ENCODE measurements around the gene SDHAF2. TPM values are rescaled to one million over a fixed set of nuclear protein-coding genes. Genes with fewer than 3 reads are reported as not detected.

Gene SDHAF2
- total and polyA plus RNA-seq, 2 of the 13 experiments (the other 11 are each of a cell fraction or from before 2014, with no cell fraction given), result 44.2 to 70.4 TPM

DNA sequence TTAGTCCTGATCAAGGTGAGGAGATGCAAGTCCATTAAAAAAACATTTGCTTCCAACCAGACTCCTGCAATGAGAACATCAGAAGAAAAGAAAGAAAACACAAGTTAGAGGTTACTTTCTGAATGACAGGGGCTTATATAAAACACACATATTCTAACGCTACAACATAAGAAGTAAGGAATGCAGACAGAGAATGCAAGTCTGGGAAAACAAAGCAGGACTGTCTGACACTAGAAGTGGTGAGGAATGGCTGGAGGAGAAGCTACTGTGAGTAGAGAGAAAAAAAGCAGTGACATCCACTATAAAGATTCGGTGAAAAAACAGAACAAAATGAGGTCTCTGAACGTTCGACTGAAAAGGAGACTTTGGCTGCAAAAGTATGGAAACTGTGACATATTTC lies 25.3 kb upstream of the SDHAF2 start:
- Histone ChIP-seq H4K20me1 (ENCODE audit: insufficient read depth, low read length) (no peaks in the 10 kb centered on the region), H3K27me3 (ENCODE audit: control insufficient read depth in 1 of 2, insufficient read depth in 2 of 2, low read length in 2 of 2) (no peaks in the 10 kb centered on the region), H3K79me2 (ENCODE audit: insufficient read depth, low read length) (no peaks in the 10 kb centered on the region), H2AFZ (ENCODE audit: low read length) (no peak overlapping the region), H3K9me3 (ENCODE audit: low read length) (no peaks in the 10 kb centered on the region), H3K9ac (ENCODE audit: insufficient read depth, low read depth, low read length) (no peak overlapping the region), H3K4me1 (ENCODE audit: insufficient read depth, low read length) (no peaks in the 10 kb centered on the region), H3K4me3 (replicated peaks in 1 of 3; ENCODE audit: insufficient read depth in 1 of 3, low read depth in 2 of 3, low read length in 3 of 3) (no peak overlapping the region), H3K4me2 (ENCODE audit: low read depth, low read length) (no peak overlapping the region), H3K36me3 (replicated peaks in 1 of 2; ENCODE audit: control insufficient read depth in 1 of 2, insufficient read depth in 2 of 2, low read length in 2 of 2) (peaks cover 36 to 64% of the 10 kb centered on the region in 2 experiments), H3K27ac (ENCODE audit: extremely low read length, insufficient read depth, low read length) (no peak overlapping the region)
- in situ Hi-C loops (cut with HindIII; ENCODE audit: extremely low pct_ligation_motif_present, low pct_unique_long_range_greater_than_20kb) (no loop called here), intact Hi-C loops (cut with micrococcal nuclease; ENCODE audit: unreplicated experiment) (no loop called here)
- BruUV-seq (replicated peaks), result no TSS peak
- ChIA-PET CTCF (ENCODE audit: low intra/inter-chr PET ratio, low total read pairs) (no interaction called here), POLR2A (no interaction called here)
- ATAC-seq, result no peak
- WGBS (ENCODE audit: low lambda C conversion rate), result 98% methylated on average over 4 of the region's 4 CpGs
- no peak for DNase-seq (ENCODE audit: low spot score)
- FAIRE-seq, result no peak
- TF ChIP-seq ZBTB8A (CRISPR knock-in tag; IDR thresholded peaks at IDR 0.05; ENCODE audit: borderline replicate concordance, low read depth) (no peak), ETS1 (CRISPR knock-in tag; IDR thresholded peaks at IDR 0.05) (no peak), HNRNPUL1 (IDR thresholded peaks at IDR 0.05; ENCODE audit: low read depth, low read length) (no peak), TBL1XR1 (IDR thresholded peaks at IDR 0.05; ENCODE audit: borderline replicate concordance, low read length, partially characterized antibody) (no peak), ESRRA (CRISPR knock-in tag; IDR thresholded peaks at IDR 0.05; ENCODE audit: low read depth) (no peak), MYC (CRISPR knock-in tag; IDR thresholded peaks at IDR 0.05; ENCODE audit: borderline replicate concordance) (no peak), MYPOP (CRISPR knock-in tag; IDR thresholded peaks at IDR 0.05) (no peak), ZNF670 (CRISPR knock-in tag; IDR thresholded peaks at IDR 0.05; ENCODE audit: borderline replicate concordance) (no peak), ZBTB46 (CRISPR knock-in tag; IDR thresholded peaks at IDR 0.05; ENCODE audit: borderline replicate concordance) (no peak), GLI4 (CRISPR knock-in tag; IDR thresholded peaks at IDR 0.05; ENCODE audit: borderline replicate concordance) (no peak), TBX3 (IDR thresholded peaks at IDR 0.05; ENCODE audit: borderline replicate concordance) (no peak), ZNF484 (CRISPR knock-in tag; IDR thresholded peaks at IDR 0.05; ENCODE audit: borderline replicate concordance, low read depth) (no peak), SOX5 (CRISPR knock-in tag; IDR thresholded peaks at IDR 0.05; ENCODE audit: borderline replicate concordance) (no peak)
- TF ChIP-seq, protein P1, sequence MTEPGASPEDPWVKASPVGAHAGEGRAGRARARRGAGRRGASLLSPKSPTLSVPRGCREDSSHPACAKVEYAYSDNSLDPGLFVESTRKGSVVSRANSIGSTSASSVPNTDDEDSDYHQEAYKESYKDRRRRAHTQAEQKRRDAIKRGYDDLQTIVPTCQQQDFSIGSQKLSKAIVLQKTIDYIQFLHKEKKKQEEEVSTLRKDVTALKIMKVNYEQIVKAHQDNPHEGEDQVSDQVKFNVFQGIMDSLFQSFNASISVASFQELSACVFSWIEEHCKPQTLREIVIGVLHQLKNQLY (CRISPR knock-in tag; IDR thresholded peaks at IDR 0.05), result no peak
- TF ChIP-seq, protein P2, sequence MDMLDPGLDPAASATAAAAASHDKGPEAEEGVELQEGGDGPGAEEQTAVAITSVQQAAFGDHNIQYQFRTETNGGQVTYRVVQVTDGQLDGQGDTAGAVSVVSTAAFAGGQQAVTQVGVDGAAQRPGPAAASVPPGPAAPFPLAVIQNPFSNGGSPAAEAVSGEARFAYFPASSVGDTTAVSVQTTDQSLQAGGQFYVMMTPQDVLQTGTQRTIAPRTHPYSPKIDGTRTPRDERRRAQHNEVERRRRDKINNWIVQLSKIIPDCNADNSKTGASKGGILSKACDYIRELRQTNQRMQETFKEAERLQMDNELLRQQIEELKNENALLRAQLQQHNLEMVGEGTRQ (IDR thresholded peaks at IDR 0.05; ENCODE audit: low read depth, low read length), result no peak
- TF ChIP-seq, protein P2 (CRISPR knock-in tag; IDR thresholded peaks at IDR 0.05; ENCODE audit: borderline replicate concordance), result no peak
